HepG2 (cell line): ENCODE results near the gene ATAD2B. TPM values are rescaled to one million over a fixed set of nuclear protein-coding genes. Genes with fewer than 3 reads are reported as not detected.

Source experiments
- ATAC-seq: fragments of 200-7000 bp; cut with Tn5 transposase; 3 replicates; pipeline ENCODE4 v1.9.1; 2020; ENCODE audit warnings: mild to moderate bottlenecking, moderate library complexity
- BruUV-seq: library from RNA; stranded (reverse); fragments of 400-500 nt; replicated peaks from 2 replicates; lab custom pipeline; 2021; lab: Mats Ljungman, UMichigan
- CTCF ChIA-PET: fragments of 300-600 bp; formaldehyde crosslinking; extraction: SDS; loops from one replicate; lab custom pipeline; 2021; ENCODE audit warnings: low total read pairs, inconsistent platforms, low intra/inter-chr PET ratio; lab: Yijun Ruan, JAX
- POLR2A ChIA-PET: fragments of 350-600 bp; sonication (Branson Sonifier 250); formaldehyde crosslinking; loops from one replicate; lab custom pipeline; 2020; ENCODE audit warnings: antibody characterized with exemption, inconsistent platforms; lab: Yijun Ruan, JAX
- DNase-seq: peaks from one replicate; pipeline ENCODE4 v3.0.0-alpha.2; 2015; ENCODE audit warnings: low spot score
- FAIRE-seq: peaks from 3 replicates; lab custom pipeline; 2011; peaks lifted over from hg19 to GRCh38; lab: Jason Lieb, UNC
- H2AFZ ChIP-seq: one replicate; pipeline ENCODE4 v1.6.1; 2011; ENCODE audit warnings: low read length, inconsistent platforms
- H3K27ac ChIP-seq: fragments of 300-600 bp; 3 replicates; pipeline ENCODE4 v1.8.0; 2011; ENCODE audit warnings: mixed run types, mild to moderate bottlenecking, mixed read lengths, low read length, inconsistent platforms; ENCODE audit not compliant: insufficient read depth; ENCODE audit errors: extremely low read length
- H3K27me3 ChIP-seq, 2 experiments: fragments of 200-600 bp in 1 of 2; 2 replicates in 1 of 2; 3 replicates in 1 of 2; pipeline versions ENCODE4 v1.6.0 to v1.8.0; 2011; ENCODE audit warnings: low read length in 2 of 2, mild to moderate bottlenecking in 2 of 2, moderate library complexity in 2 of 2, inconsistent platforms in 1 of 2; ENCODE audit not compliant: insufficient read depth in 2 of 2, control insufficient read depth in 1 of 2
- H3K36me3 ChIP-seq, 2 experiments: fragments of 200-600 bp in 1 of 2; replicated peaks in 1 of 2; 2 replicates in 1 of 2; 3 replicates in 1 of 2; pipeline versions ENCODE4 v1.5.1 to v1.8.0; 2011; ENCODE audit warnings: low read length in 2 of 2, inconsistent platforms in 1 of 2; ENCODE audit not compliant: insufficient read depth in 2 of 2, control insufficient read depth in 1 of 2
- H3K4me1 ChIP-seq: 2 replicates; pipeline ENCODE4 v1.5.1; 2012; ENCODE audit warnings: low read length, inconsistent platforms; ENCODE audit not compliant: insufficient read depth
- H3K4me2 ChIP-seq: 2 replicates; pipeline ENCODE4 v1.6.0; 2011; ENCODE audit warnings: low read depth, low read length, inconsistent platforms
- H3K4me3 ChIP-seq, 3 experiments: fragments of 200-600 bp in 1 of 3; sonication (generic), shearing (Covaris generic) in 1 of 3; replicated peaks in 1 of 3; 2 replicates each; pipeline ENCODE4 v1.5.1; 2011 to 2016; ENCODE audit warnings: low read length in 3 of 3, inconsistent platforms in 2 of 3, low read depth in 2 of 3, mild to moderate bottlenecking in 2 of 3, control low read depth in 1 of 3, mixed read lengths in 1 of 3; ENCODE audit not compliant: insufficient read depth in 1 of 3
- H3K79me2 ChIP-seq: one replicate; pipeline ENCODE4 v1.6.1; 2011; ENCODE audit warnings: low read length, inconsistent platforms; ENCODE audit not compliant: insufficient read depth
- H3K9ac ChIP-seq: 2 replicates; pipeline ENCODE4 v1.6.0; 2011; ENCODE audit warnings: mild to moderate bottlenecking, low read depth, low read length, inconsistent platforms; ENCODE audit not compliant: insufficient read depth
- H3K9me3 ChIP-seq: 2 replicates; pipeline ENCODE4 v1.5.1; 2012; ENCODE audit warnings: mild to moderate bottlenecking, low read length
- H4K20me1 ChIP-seq: 2 replicates; pipeline ENCODE4 v1.6.0; 2011; ENCODE audit warnings: inconsistent platforms, mild to moderate bottlenecking, low read length, moderate library complexity; ENCODE audit not compliant: insufficient read depth
- NR3C1 ChIP-seq: sonication (generic); formaldehyde crosslinking; IDR thresholded peaks from 2 replicates; pipeline ENCODE4 v1.4.0; 2020; ENCODE audit warnings: missing genetic modification reagents
- PHF21A ChIP-seq: sonication (generic); formaldehyde crosslinking; IDR thresholded peaks from 2 replicates; pipeline ENCODE4 v1.5.0; 2020; ENCODE audit warnings: mild to moderate bottlenecking, missing genetic modification reagents
- TBP ChIP-seq: sonication (generic); formaldehyde crosslinking; IDR thresholded peaks from 2 replicates; pipeline ENCODE4 v1.5.0; 2020; ENCODE audit warnings: missing genetic modification reagents
- ZBTB33 ChIP-seq: sonication (generic); formaldehyde crosslinking; IDR thresholded peaks from 2 replicates; pipeline ENCODE4 v1.4.0; 2020; ENCODE audit warnings: missing genetic modification reagents
- ZNF33A ChIP-seq: sonication (generic); formaldehyde crosslinking; IDR thresholded peaks from 2 replicates; pipeline ENCODE4 v1.5.1; 2020; ENCODE audit warnings: missing genetic modification reagents, mild to moderate bottlenecking, moderate library complexity, borderline replicate concordance
- ZNF639 ChIP-seq: conservative IDR thresholded peaks from 2 replicates; pipeline ENCODE4 v1.6.1; 2018; ENCODE audit warnings: missing genetic modification reagents
- ZNF687 ChIP-seq: sonication (generic); formaldehyde crosslinking; IDR thresholded peaks from 2 replicates; pipeline ENCODE4 v1.5.1; 2020; ENCODE audit warnings: mild to moderate bottlenecking, missing genetic modification reagents, moderate library complexity
- WGBS: methylation state at CpG from one replicate; pipeline ENCODE4 v1.1.6; 2017; ENCODE audit warnings: low lambda C conversion rate; 5-methylcytosine and 5-hydroxymethylcytosine counted together
- in situ Hi-C: cut with HindIII; loops from 2 replicates; pipeline ENCODE4 v1.10.0; 2017; ENCODE audit warnings: low pct_unique_long_range_greater_than_20kb; ENCODE audit not compliant: extremely low pct_ligation_motif_present
- intact Hi-C: fragments of 100-400 bp; cut with micrococcal nuclease; formaldehyde crosslinking; loops from one replicate; pipeline ENCODE4 v1.10.0; 2022; ENCODE audit not compliant: unreplicated experiment
- polyA plus RNA-seq, 8 experiments: library from polyadenylated mRNA; depleted of rRNA in 3 of 8; stranded (reverse) in 7 of 8; unstranded in 1 of 8; fragments of >200 nt; fragmentation: Illumina TruSeq in 4 of 8; extraction: Trizol in 4 of 8; gene quantifications; 2 replicates each; pipeline versions ENCODE4 v1.2.1 to v1.2.3, GENCODE V29; 2011 to 2016; ENCODE audit warnings: low read depth in 4 of 8, missing spikeins in 1 of 8, mixed read lengths in 1 of 8; ENCODE audit not compliant: insufficient read depth in 1 of 8
- total RNA-seq, 5 experiments: library from RNA; depleted of rRNA; stranded (reverse); fragments of >200 nt; fragmentation: Illumina TruSeq; extraction: Trizol; gene quantifications; 2 replicates each; pipeline ENCODE4 v1.2.3, GENCODE V29; 2016; ENCODE audit warnings: low read depth in 1 of 5

Gene ATAD2B
- total and polyA plus RNA-seq, 2 of the 13 experiments (the other 11 are each of a cell fraction or from before 2014, with no cell fraction given) = 5.3 to 22.2 TPM

- POLR2A ChIA-PET = no interaction called here
These were observed 223.1 kb downstream of the ATAD2B start for GRCh38 chr2:23703583-23704385.

More at GRCh38 chr2:23703583-23704385, 223.1 kb downstream of the ATAD2B start:
- no peak overlapping the region for H3K9ac ChIP-seq
- no peaks in the 10 kb centered on the region for H3K36me3 ChIP-seq
- DNase-seq (no peak), ATAC-seq (no peak; the same call in 1 of the 3 replicates), FAIRE-seq (no peak)
- H2AFZ ChIP-seq = no peak overlapping the region
- intact Hi-C loops (no loop called here), in situ Hi-C loops (no loop called here)
- no peaks in the 10 kb centered on the region for H3K9me3 ChIP-seq
- WGBS = 94% methylated on average over 14 of the region's 16 CpGs
- TF ChIP-seq ZBTB33 (CRISPR knock-in tag) = no peak
- no peak for TF ChIP-seq ZNF687
- TF ChIP-seq ZNF639 = no peak
- TF ChIP-seq TBP (CRISPR knock-in tag) = no peak
- no peak for TF ChIP-seq PHF21A
- TF ChIP-seq NR3C1 (CRISPR knock-in tag) = no peak
- TF ChIP-seq ZNF33A (CRISPR knock-in tag) = no peak
- no peak overlapping the region for H3K4me3 ChIP-seq
- H3K79me2 ChIP-seq = no peaks in the 10 kb centered on the region
- H3K4me2 ChIP-seq = no peak overlapping the region
- no TSS peak for BruUV-seq
- H3K27me3 ChIP-seq = no peaks in the 10 kb centered on the region
- no peaks in the 10 kb centered on the region for H4K20me1 ChIP-seq
- H3K27ac ChIP-seq = no peak overlapping the region
- CTCF ChIA-PET = no interaction called here
- no peaks in the 10 kb centered on the region for H3K4me1 ChIP-seq
